Activated CD8-positive, alpha-beta T cell treated with anti-CD3 and anti-CD28 coated beads, Interleukin-2, amount 10 ng/mL, durations not matched to agents 7 days and 5 days (primary cell): ENCODE results near the gene HMOX2. TPM values are rescaled to one million over a fixed set of nuclear protein-coding genes. Genes with fewer than 3 reads are reported as not detected.

ENCODE experiments used
- ATAC-seq: fragments of 150-1000 bp; cut with Tn5 transposase; one replicate; pipeline ENCODE4 v1.10.0; 2021; ENCODE audit warnings: moderate library complexity
- CTCF ChIA-PET: fragments of 350-600 bp; sonication (Branson Sonifier 250); formaldehyde crosslinking; loops from one replicate; lab custom pipeline; 2021; ENCODE audit warnings: antibody characterized with exemption; lab: Charles Lee
- POLR2A ChIA-PET: fragments of 350-600 bp; sonication (Branson Sonifier 250); formaldehyde crosslinking; loops from one replicate; lab custom pipeline; 2021; ENCODE audit warnings: antibody characterized with exemption; lab: Charles Lee
- DNase-seq: peaks from one replicate; pipeline ENCODE4 v3.0.0-alpha.2; 2020
- H3K27ac Mint-ChIP-seq: one replicate; pipeline ENCODE4 v1.8.0; 2021; ENCODE audit warnings: mild to moderate bottlenecking, mixed read lengths
- H3K27me3 Mint-ChIP-seq: one replicate; pipeline ENCODE4 v1.8.0; 2021; ENCODE audit warnings: low read depth, mixed read lengths
- H3K36me3 Mint-ChIP-seq: one replicate; pipeline ENCODE4 v1.8.0; 2021; ENCODE audit warnings: low read depth, mixed read lengths
- H3K4me1 Mint-ChIP-seq: one replicate; pipeline ENCODE4 v1.8.0; 2021; ENCODE audit warnings: low read depth, mixed read lengths
- H3K4me3 Mint-ChIP-seq: one replicate; pipeline ENCODE4 v1.8.0; 2021; ENCODE audit warnings: mild to moderate bottlenecking, mixed read lengths
- H3K9me3 Mint-ChIP-seq: one replicate; pipeline ENCODE4 v1.8.0; 2022; ENCODE audit warnings: mixed read lengths; ENCODE audit not compliant: insufficient read depth
- total RNA-seq, 2 experiments: library from RNA; stranded (reverse); gene quantifications; one replicate each; pipeline ENCODE4 v1.2.3, GENCODE V29; 2021

HMOX2 gene
- 10 to 100 TPM; 92.6 to 97.4 TPM for total RNA-seq

GRCh38 chr16:4475880-4476788 is at the start of gene HMOX2:
Gene HMOX2 (plus strand): TSS chr16:4476398. CDS start chr16:4505525, 29,127 bp downstream.
- Mint-ChIP-seq H3K4me1 (peaks cover 45% of the 10 kb centered on the region), H3K27me3 (no peaks in the 10 kb centered on the region), H3K36me3 (peaks cover 23% of the 10 kb centered on the region), H3K27ac (peak within 1 kb of the TSS; percentile 90), H3K9me3 (no peaks in the 10 kb centered on the region), H3K4me3 (peak within 1 kb of the TSS; percentile 92)
- DNase-seq (peak; percentile 95), ATAC-seq (peak; percentile 84)
- ChIA-PET POLR2A (interaction anchor here (0.6 to 4.3 kb wide), 20 partner anchors 10 to 1961 kb away, joined by 3 to 31 read pairs (median 6); partner anchors contain the start of genes CORO7 and MGRN1), CTCF (interaction anchor here (0.7 to 12.2 kb wide), 15 partner anchors 10 to 168 kb away, joined by 3 to 173 read pairs (median 5); partner anchors contain the start of genes C16orf96, CDIP1 and CORO7)

GRCh38 chr16:4426722-4427372 is 49.4 kb upstream of the HMOX2 start:
- H3K27me3 Mint-ChIP-seq: no peaks in the 10 kb centered on the region
- ATAC-seq: no peak
- peak overlapping the region; percentile 93 for H3K4me3 Mint-ChIP-seq
- peak overlapping the region; percentile 99 for H3K27ac Mint-ChIP-seq
- H3K36me3 Mint-ChIP-seq: peaks cover 31% of the 10 kb centered on the region
- peaks cover 28% of the 10 kb centered on the region for H3K4me1 Mint-ChIP-seq
- ChIA-PET POLR2A (interaction anchor here (1.4 to 3.5 kb wide), 2 partner anchors 11 to 38 kb away, joined by 5 to 25 read pairs; partner anchors contain the start of gene CORO7), CTCF (no interaction called here)
- no peak for DNase-seq
- H3K9me3 Mint-ChIP-seq: no peaks in the 10 kb centered on the region

GRCh38 chr16:4428500-4428899 is 47.7 kb upstream of the HMOX2 start:
- H3K4me1 Mint-ChIP-seq: peaks cover 28% of the 10 kb centered on the region
- ATAC-seq (no peak), DNase-seq (no peak)
- CTCF ChIA-PET: interaction anchor here (1.5 to 1.6 kb wide), 2 partner anchors 10 to 120 kb away, joined by 4 to 6 read pairs; no protein-coding TSS in a partner anchor
- H3K9me3 Mint-ChIP-seq: no peaks in the 10 kb centered on the region
- no peak overlapping the region for H3K27ac Mint-ChIP-seq
- H3K4me3 Mint-ChIP-seq: no peak overlapping the region
- POLR2A ChIA-PET: interaction anchor here (1.5 kb wide), 1 partner anchor 13 kb away, joined by 5 read pairs; no protein-coding TSS in a partner anchor
- H3K36me3 Mint-ChIP-seq: peaks cover 37% of the 10 kb centered on the region
- H3K27me3 Mint-ChIP-seq: no peaks in the 10 kb centered on the region

GRCh38 chr16:4431023-4431422 is 45.2 kb upstream of the HMOX2 start:
- no peak for ATAC-seq
- Mint-ChIP-seq H3K27me3 (no peaks in the 10 kb centered on the region), H3K4me1 (peaks cover 21% of the 10 kb centered on the region), H3K9me3 (no peaks in the 10 kb centered on the region), H3K27ac (no peak overlapping the region), H3K4me3 (no peak overlapping the region), H3K36me3 (peaks cover 49% of the 10 kb centered on the region)
- POLR2A ChIA-PET: no interaction called here
- no peak for DNase-seq
- CTCF ChIA-PET: no interaction called here

GRCh38 chr16:4433228-4433627 is 43.0 kb upstream of the HMOX2 start:
- H3K4me1 Mint-ChIP-seq: peaks cover 6% of the 10 kb centered on the region
- H3K36me3 Mint-ChIP-seq: peaks cover 47% of the 10 kb centered on the region
- H3K4me3 Mint-ChIP-seq: no peak overlapping the region
- H3K27me3 Mint-ChIP-seq: no peaks in the 10 kb centered on the region
- H3K27ac Mint-ChIP-seq: no peak overlapping the region
- ATAC-seq (no peak), DNase-seq (no peak)
- POLR2A ChIA-PET: no interaction called here
- H3K9me3 Mint-ChIP-seq: no peaks in the 10 kb centered on the region
- CTCF ChIA-PET: interaction anchor here (1.4 kb wide), 1 partner anchor 33 kb away, joined by 3 read pairs; no protein-coding TSS in a partner anchor

GRCh38 chr16:4433914-4434787 is 42.0 kb upstream of the HMOX2 start:
- H3K27ac Mint-ChIP-seq: no peak overlapping the region
- no peaks in the 10 kb centered on the region for H3K27me3 Mint-ChIP-seq
- H3K36me3 Mint-ChIP-seq: peaks cover 43% of the 10 kb centered on the region
- no peaks in the 10 kb centered on the region for H3K9me3 Mint-ChIP-seq
- no peak overlapping the region for H3K4me3 Mint-ChIP-seq
- H3K4me1 Mint-ChIP-seq: peaks cover 7% of the 10 kb centered on the region
- DNase-seq: no peak
- no peak for ATAC-seq
- CTCF ChIA-PET: interaction anchor here (1.4 kb wide), 1 partner anchor 32 kb away, joined by 3 read pairs; no protein-coding TSS in a partner anchor
- POLR2A ChIA-PET: interaction anchor here (1.5 kb wide), 1 partner anchor 32 kb away, joined by 6 read pairs; no protein-coding TSS in a partner anchor

- ATAC-seq: no peak
- H3K4me3 Mint-ChIP-seq: no peak overlapping the region
- peaks cover 13% of the 10 kb centered on the region for H3K4me1 Mint-ChIP-seq
- peaks cover 45% of the 10 kb centered on the region for H3K36me3 Mint-ChIP-seq
- no peak overlapping the region for H3K27ac Mint-ChIP-seq
- DNase-seq: no peak
- ChIA-PET POLR2A (interaction anchor here (0.6 kb wide), 1 partner anchor 37 kb away, joined by 4 read pairs; no protein-coding TSS in a partner anchor), CTCF (interaction anchor here (1.1 kb wide), 1 partner anchor 33 kb away, joined by 3 read pairs; no protein-coding TSS in a partner anchor)
- no peaks in the 10 kb centered on the region for H3K9me3 Mint-ChIP-seq
- H3K27me3 Mint-ChIP-seq: no peaks in the 10 kb centered on the region
Measured at GRCh38 chr16:4435337-4436067, 40.7 kb upstream of the HMOX2 start.

GRCh38 chr16:4437366-4437765 is 38.8 kb upstream of the HMOX2 start:
- no peak overlapping the region for H3K27ac Mint-ChIP-seq
- no peak overlapping the region for H3K4me3 Mint-ChIP-seq
- H3K27me3 Mint-ChIP-seq: no peaks in the 10 kb centered on the region
- ChIA-PET CTCF (interaction anchor here (1.9 kb wide), 1 partner anchor 35 kb away, joined by 6 read pairs; no protein-coding TSS in a partner anchor), POLR2A (interaction anchor here (0.5 to 0.6 kb wide), 3 partner anchors 8 to 27 kb away, joined by 3 to 4 read pairs (median 4); no protein-coding TSS in a partner anchor)
- peaks cover 13% of the 10 kb centered on the region for H3K4me1 Mint-ChIP-seq
- H3K9me3 Mint-ChIP-seq: no peaks in the 10 kb centered on the region
- ATAC-seq: no peak
- H3K36me3 Mint-ChIP-seq: peaks cover 50% of the 10 kb centered on the region
- DNase-seq: no peak

GRCh38 chr16:4442371-4442770 is 33.8 kb upstream of the HMOX2 start:
- no peak overlapping the region for H3K27ac Mint-ChIP-seq
- ChIA-PET POLR2A (no interaction called here), CTCF (no interaction called here)
- H3K9me3 Mint-ChIP-seq: no peaks in the 10 kb centered on the region
- no peak for DNase-seq
- peaks cover 12% of the 10 kb centered on the region for H3K4me1 Mint-ChIP-seq
- no peak for ATAC-seq
- no peaks in the 10 kb centered on the region for H3K27me3 Mint-ChIP-seq
- peaks cover 55% of the 10 kb centered on the region for H3K36me3 Mint-ChIP-seq
- H3K4me3 Mint-ChIP-seq: no peak overlapping the region

- ATAC-seq: no peak
Measured at GRCh38 chr16:4443271-4443670, 32.9 kb upstream of the HMOX2 start.

More at GRCh38 chr16:4443271-4443670, 32.9 kb upstream of the HMOX2 start:
- POLR2A ChIA-PET: no interaction called here
- Mint-ChIP-seq H3K27me3 (no peaks in the 10 kb centered on the region), H3K27ac (no peak overlapping the region), H3K36me3 (peaks cover 57% of the 10 kb centered on the region), H3K4me1 (peaks cover 11% of the 10 kb centered on the region), H3K4me3 (no peak overlapping the region), H3K9me3 (no peaks in the 10 kb centered on the region)
- DNase-seq: no peak
- CTCF ChIA-PET: no interaction called here
